Measurements from ENCODE around the gene NAT16.
"Not testable (repeated sequence)": the region's sequence is repeated elsewhere in the genome, so short reads cannot be mapped to it uniquely, and the experiment has no call there.

The NAT16 gene

GRCh38 chr7:101180130-101180755, at the start of gene NAT16:
Gene NAT16 (minus strand): TSS chr7:101180293. CDS start chr7:101174807, 5,486 bp downstream.
- DNase-seq (ENCODE audit: low read depth in 3 of 3): no peak

DNA sequence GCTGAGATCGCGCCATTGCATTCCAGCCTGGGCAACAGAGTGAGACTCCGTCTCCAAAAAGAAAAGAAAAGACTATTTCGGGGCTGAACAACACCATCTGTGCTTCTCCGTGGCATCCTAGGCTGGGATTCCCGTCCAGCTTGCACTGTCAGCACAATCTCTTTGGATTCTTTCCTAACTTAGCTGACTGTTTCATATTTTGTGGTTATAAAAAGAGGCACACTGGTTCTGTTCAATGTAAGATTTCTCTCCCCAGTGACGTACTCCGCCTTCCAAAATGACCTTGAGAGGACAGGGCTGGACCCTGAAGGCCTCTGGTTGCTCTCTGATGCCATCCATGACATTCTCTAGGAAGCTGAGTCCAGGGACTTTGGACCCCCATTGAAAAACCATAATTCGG, 46.6 kb upstream of the NAT16 start:
- DNase-seq (ENCODE audit: low read depth in 3 of 3): no peak

DNA sequence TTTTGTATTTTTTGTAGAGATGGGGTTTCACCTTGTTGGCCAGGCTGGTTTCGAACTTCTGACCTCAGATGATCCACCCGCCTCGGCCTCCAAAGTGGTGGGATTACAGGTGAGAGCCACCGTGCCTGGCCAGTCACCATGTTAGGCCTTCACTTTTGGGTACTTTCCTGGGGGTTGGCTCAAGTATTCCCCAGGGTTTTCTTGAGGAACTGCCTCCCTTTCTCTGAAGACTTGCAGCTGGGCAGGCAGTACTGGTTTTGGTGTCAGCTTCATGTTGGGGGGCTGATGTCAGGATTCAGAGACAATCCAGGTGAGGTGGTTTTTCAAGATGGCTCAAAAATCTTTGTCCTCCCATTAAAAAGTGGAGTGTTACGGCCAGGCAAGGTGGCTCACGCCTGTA, 45.6 kb upstream of the NAT16 start:
- no peak for DNase-seq (ENCODE audit: low read depth in 3 of 3)

DNA sequence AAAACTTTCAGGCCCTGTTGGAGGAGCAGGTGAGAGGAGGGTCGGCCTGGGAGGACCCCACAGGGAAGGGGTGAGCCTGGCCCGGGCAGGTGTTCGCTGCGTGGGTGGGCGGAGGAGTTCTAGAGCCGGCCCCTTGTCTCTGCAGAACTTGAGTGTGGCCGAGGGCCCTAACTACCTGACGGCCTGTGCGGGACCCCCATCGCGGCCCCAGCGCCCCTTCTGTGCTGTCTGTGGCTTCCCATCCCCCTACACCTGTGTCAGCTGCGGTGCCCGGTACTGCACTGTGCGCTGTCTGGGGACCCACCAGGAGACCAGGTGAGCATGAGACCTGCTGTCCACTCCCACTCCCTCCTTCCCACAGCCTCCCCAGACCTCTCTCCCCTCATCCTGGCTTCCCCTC, 43.4 kb upstream of the NAT16 start:
- DNase-seq (ENCODE audit: low read depth in 3 of 3): no peak

GRCh38 chr7:101222275-101222830, 42.3 kb upstream of the NAT16 start:
- no peak for DNase-seq (ENCODE audit: low read depth in 3 of 3)

GRCh38 chr7:101220295-101220694, 40.2 kb upstream of the NAT16 start:
- no peak for DNase-seq (ENCODE audit: low read depth in 3 of 3)

DNA sequence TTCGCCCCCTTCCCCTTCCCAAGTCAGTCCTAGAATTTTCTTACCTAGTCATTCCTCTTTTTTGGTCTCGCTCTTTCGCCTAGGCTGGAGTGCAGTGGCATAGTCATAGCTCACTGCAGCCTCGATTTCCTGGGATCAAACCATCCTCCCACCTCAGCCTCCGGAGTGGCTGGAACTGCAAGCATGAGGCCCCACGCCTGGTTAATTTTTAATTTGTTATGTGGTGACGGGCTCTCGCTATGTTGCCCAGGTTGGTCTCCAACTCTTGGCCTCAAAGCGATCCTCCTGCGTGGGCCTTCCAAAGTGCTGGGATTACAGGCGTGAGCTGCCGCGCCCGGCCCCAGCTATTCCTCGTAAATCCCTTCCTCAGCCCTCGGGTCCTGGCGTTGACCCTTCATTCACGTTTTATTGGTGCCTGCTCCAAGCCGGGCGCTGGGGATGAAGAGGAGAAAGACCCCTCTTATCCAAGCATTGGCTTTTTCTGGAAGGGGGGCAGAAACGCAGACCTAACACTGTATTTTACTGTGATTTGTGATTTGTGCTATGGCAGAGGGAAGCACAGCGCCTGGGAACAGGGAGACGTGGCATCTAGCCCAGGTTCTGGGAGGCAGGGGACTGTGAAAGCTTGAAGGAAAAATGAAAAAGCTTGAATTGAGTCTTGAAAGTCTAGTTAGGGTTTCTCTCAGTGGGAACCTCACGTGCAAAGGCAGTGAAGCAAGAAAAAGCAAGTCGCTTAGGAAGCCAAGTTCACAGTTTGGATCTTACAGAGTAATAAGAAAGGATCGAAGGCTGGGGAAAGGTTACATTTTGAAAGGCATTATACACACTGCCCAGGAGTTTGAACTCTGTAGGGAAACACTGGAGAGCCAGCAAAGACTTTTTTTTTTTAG, 38.4 kb upstream of the NAT16 start:
- no peak for DNase-seq (ENCODE audit: low read depth in 3 of 3)

- DNase-seq (ENCODE audit: low read depth in 3 of 3): peak; percentile 91 to 93 (median 92)
Measured at GRCh38 chr7:101217388-101218235, 37.5 kb upstream of the NAT16 start, which contains the start of the genes PLOD3 and ZNHIT1. Gene PLOD3 (minus strand): TSS chr7:101217581. CDS start chr7:101217274, 307 bp downstream. Gene ZNHIT1 (plus strand): TSS chr7:101218165. CDS start chr7:101218196, 31 bp downstream.

DNA sequence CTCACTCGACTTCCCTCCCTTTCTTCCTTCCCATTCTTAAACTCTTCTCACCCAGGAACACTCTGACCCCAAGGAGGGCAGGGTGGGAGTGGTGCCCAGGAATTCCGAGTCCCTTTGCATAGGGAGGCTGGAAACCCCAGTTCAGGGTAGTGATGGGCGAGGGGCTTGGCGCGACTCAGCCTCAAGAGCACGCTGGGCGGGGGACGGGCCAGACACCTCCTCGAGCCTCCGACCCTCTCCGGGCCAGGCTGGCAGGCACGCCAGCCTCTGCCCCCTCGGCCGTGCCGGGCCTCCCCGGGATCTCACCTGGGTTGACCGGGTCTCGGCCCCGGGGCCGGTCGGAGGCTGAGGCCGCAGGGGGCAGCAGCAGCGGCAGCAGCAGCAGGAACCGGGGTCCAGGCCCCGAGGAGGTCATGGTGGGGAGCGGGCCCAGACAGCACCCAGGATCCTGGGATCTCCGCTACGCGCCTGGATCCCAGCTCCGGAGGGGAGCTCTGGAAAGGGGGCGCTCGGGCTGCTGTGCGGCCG, 36.8 kb upstream of the NAT16 start:
- no peak for DNase-seq (ENCODE audit: low read depth in 3 of 3)

- DNase-seq (ENCODE audit: low read depth in 3 of 3): no peak
Measured at GRCh38 chr7:101216001-101216859, 36.1 kb upstream of the NAT16 start.

DNA sequence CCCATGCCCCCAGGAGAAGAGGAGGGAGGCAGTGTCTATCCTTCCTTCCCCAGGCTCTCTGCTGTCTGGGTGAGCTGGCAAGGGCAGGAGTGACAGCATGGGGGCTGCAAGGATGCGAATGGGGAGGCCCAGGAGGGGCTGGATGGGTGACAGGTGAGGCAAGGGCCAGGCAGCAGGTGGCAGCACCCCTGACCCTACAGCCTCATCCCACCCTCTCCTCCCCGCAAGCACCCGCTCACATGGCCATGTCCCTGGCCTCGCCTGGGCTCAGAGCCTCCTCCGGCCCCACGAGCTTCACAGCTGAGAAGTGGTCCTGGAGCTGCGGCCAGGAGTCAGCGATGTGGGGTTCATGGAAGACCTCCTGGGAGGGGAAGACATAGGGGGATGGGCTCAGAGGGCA, 31.9 kb upstream of the NAT16 start:
- no peak for DNase-seq (ENCODE audit: low read depth in 3 of 3)

DNA sequence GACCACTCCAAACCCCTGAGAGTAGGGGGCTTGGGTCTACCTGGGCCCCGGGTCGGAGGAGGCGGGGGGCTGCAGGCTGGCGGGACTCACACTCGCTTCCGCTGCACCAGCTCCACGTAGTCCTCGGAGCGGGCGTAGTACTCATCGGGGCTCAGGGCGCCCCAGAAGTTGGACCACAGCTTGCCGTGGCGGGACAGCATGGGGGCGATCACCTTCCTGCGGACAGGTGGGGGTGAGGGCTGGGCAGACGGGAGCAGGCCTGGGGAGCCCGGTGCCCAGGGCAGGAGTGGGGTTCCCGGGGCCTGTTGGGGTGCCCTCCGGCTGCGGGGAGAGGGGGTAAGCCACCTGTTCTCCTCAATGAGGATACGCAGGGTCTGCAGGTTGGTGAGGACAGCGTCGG, 31.4 kb upstream of the NAT16 start:
- no peak for DNase-seq (ENCODE audit: low read depth in 3 of 3)

GRCh38 chr7:101210143-101210542, 30.1 kb upstream of the NAT16 start:
- no peak for DNase-seq (ENCODE audit: low read depth in 3 of 3)

DNA sequence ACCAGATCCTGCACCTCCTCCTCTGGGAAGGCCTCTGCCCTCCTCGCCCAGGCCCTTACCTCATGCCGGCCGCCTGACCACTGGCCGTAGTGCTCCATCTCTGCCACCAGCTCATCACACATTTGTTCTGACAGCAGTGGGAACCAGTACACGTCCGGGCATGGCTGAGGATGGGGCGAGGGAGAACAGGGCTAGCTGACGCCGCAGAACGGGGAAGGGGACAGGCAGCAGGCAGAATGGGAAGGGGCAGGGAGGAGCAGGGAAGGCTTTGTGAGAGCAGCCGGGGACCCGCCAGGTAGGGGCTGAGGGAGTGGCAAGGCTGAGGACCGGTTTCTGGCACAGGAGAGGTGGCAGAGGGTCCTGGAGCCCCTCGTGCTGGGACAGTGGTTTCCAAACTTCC, 28.7 kb upstream of the NAT16 start:
- DNase-seq (ENCODE audit: low read depth in 3 of 3): no peak

DNA sequence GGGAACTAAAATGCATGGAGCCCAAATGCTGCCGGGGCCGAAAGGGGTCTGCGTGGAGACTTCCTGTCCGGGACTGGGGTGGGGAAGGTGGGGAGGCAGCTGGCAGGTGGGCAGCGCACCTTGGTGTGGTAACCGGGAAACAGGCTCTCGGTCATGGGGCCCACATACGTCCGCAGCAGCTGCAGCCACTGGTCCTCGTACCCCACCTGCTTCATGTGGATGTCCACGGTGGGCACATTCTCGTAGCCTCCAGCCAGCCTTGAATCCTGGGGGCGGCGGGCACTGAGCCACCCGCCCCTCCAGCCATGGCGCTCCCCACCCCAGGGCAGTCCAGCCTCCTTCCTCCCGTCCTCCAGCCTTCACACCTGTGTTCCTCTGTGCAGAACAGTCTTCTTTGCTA, 27.4 kb upstream of the NAT16 start:
- DNase-seq (ENCODE audit: low read depth in 3 of 3): no peak

- no peak for DNase-seq (ENCODE audit: low read depth in 3 of 3)
Measured at GRCh38 chr7:101206665-101207042, 26.6 kb upstream of the NAT16 start.

- DNase-seq (ENCODE audit: low read depth in 3 of 3): no peak
Measured at GRCh38 chr7:101205901-101206664, 26.0 kb upstream of the NAT16 start.

- not testable (repeated sequence) for DNase-seq (ENCODE audit: low read depth in 3 of 3)
Measured at GRCh38 chr7:101203740-101204738, 23.9 kb upstream of the NAT16 start.

DNA sequence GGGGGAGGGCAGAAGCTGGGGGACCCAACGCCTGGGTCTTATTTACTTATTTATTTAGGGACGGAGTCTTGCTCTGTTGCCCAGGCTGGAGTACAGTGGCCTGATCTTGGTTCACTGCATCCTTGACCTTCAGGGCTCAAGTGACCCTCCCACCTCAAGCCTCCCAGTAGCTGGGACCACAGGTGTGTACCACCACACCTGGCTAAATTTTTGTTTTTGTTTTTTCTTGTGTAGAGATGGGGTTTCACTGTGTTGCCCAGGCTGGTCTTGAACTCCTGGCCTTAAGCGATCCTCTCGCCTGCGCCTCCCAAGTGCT, 22.5 kb upstream of the NAT16 start:
- no peak for DNase-seq (ENCODE audit: low read depth in 3 of 3)

Measured in stimulated activated CD4-positive, alpha-beta T cell treated with anti-CD3 and anti-CD28 coated beads, TNF-alpha, amount 100 ng/mL, for 48 hours (primary cell).